SU-DHL-6 (cell line): ENCODE results near the gene SNRPE.

Source experiments
- H2AFZ ChIP-seq: fragments of 200-600 bp; sonication (generic); 2 replicates; pipeline ENCODE4 v1.6.1; 2014; ENCODE audit warnings: low read depth, mild to moderate bottlenecking, moderate library complexity, mixed read lengths, antibody characterized with exemption, low read length; ENCODE audit not compliant: severe bottlenecking
- H3F3A ChIP-seq: fragments of 200-600 bp; shearing (Covaris generic); 2 replicates; pipeline ENCODE4 v1.6.0; 2016; ENCODE audit warnings: antibody characterized with exemption, mild to moderate bottlenecking; ENCODE audit not compliant: insufficient read depth
- H3K27ac ChIP-seq: fragments of 200-600 bp; sonication (generic); 2 replicates; pipeline ENCODE4 v1.5.1; 2016; ENCODE audit warnings: low read depth, mild to moderate bottlenecking, low read length, moderate library complexity, mixed read lengths
- H3K27me3 ChIP-seq: fragments of 200-600 bp; sonication (generic), shearing (Covaris generic); 2 replicates; pipeline ENCODE4 v1.6.0; 2014; ENCODE audit warnings: mild to moderate bottlenecking, low read length
- H3K36me3 ChIP-seq: fragments of 200-600 bp; sonication (generic); 2 replicates; pipeline ENCODE4 v1.6.1; 2014; ENCODE audit warnings: mild to moderate bottlenecking, low read length, mixed read lengths
- H3K4me2 ChIP-seq: fragments of 300-600, 200-600 bp; shearing (Covaris generic), sonication (generic); 2 replicates; pipeline ENCODE4 v1.6.0; 2014; ENCODE audit warnings: low read length, low read depth, mild to moderate bottlenecking; ENCODE audit not compliant: poor library complexity, severe bottlenecking
- H3K4me3 ChIP-seq: fragments of 200-600 bp; sonication (generic); 2 replicates; pipeline ENCODE4 v1.5.1; 2014; ENCODE audit warnings: antibody characterized with exemption, low read length, mild to moderate bottlenecking, mixed read lengths; ENCODE audit not compliant: insufficient read depth, poor library complexity, severe bottlenecking
- H3K79me2 ChIP-seq: fragments of 200-600 bp; sonication (generic); 2 replicates; pipeline ENCODE4 v1.6.1; 2014; ENCODE audit warnings: mild to moderate bottlenecking, low read length, moderate library complexity; ENCODE audit not compliant: insufficient read depth
- H3K9ac ChIP-seq: fragments of 200-600 bp; sonication (generic); 2 replicates; pipeline ENCODE4 v1.7.0; 2014; ENCODE audit warnings: mild to moderate bottlenecking, low read length
- H3K9me2 ChIP-seq: fragments of 200-600 bp; sonication (generic); replicated peaks from 2 replicates; pipeline ENCODE4 v1.6.1; 2014; ENCODE audit warnings: low read length; ENCODE audit not compliant: insufficient read depth
- H3K9me3 ChIP-seq: fragments of 200-600 bp; sonication (generic); 2 replicates; pipeline ENCODE4 v1.6.1; 2014; ENCODE audit warnings: low read length, mixed read lengths; ENCODE audit not compliant: insufficient read depth
- H4K20me1 ChIP-seq: fragments of 200-600 bp; sonication (generic); 2 replicates; pipeline ENCODE4 v1.6.1; 2014; ENCODE audit warnings: low read depth, mild to moderate bottlenecking, antibody characterized with exemption, low read length, moderate library complexity, mixed read lengths
- CTCF ChIP-seq: fragments of 200-600 bp; sonication (generic); IDR thresholded peaks from one replicate; pipeline ENCODE4 v1.5.1; 2017; ENCODE audit warnings: antibody characterized with exemption, mild to moderate bottlenecking, low read length, moderate library complexity; ENCODE audit not compliant: insufficient read depth, poor library complexity, severe bottlenecking
- EZH2phosphoT487 ChIP-seq: fragments of 200-600 bp; sonication (generic), shearing (Covaris generic); conservative IDR thresholded peaks from 2 replicates; pipeline ENCODE4 v1.6.1; 2018; ENCODE audit warnings: mild to moderate bottlenecking, antibody characterized with exemption, low read length, moderate library complexity, mixed read lengths

Gene SNRPE

GRCh38 chr1:203906932-203907331 lies 45.5 kb downstream of the SNRPE start:
- Histone ChIP-seq H4K20me1 (no peaks in the 10 kb centered on the region), H3K4me2 (no peak overlapping the region), H3K27me3 (no peaks in the 10 kb centered on the region), H3F3A (no peaks in the 10 kb centered on the region), H3K79me2 (no peaks in the 10 kb centered on the region), H3K4me3 (no peak overlapping the region), H2AFZ (no peak overlapping the region), H3K9ac (no peak overlapping the region), H3K36me3 (no peaks in the 10 kb centered on the region), H3K27ac (no peak overlapping the region), H3K9me3 (no peaks in the 10 kb centered on the region), H3K9me2 (no peaks in the 10 kb centered on the region)
- TF ChIP-seq CTCF (no peak), EZH2phosphoT487 (no peak)

- no peaks in the 10 kb centered on the region for H3K9me2 ChIP-seq
- H3K9ac ChIP-seq = no peak overlapping the region
- no peak overlapping the region for H3K4me2 ChIP-seq
- TF ChIP-seq CTCF (no peak), EZH2phosphoT487 (no peak)
- no peaks in the 10 kb centered on the region for H3F3A ChIP-seq
- H4K20me1 ChIP-seq = no peaks in the 10 kb centered on the region
- no peaks in the 10 kb centered on the region for H3K27me3 ChIP-seq
- no peak overlapping the region for H3K27ac ChIP-seq
- H2AFZ ChIP-seq = no peak overlapping the region
- no peak overlapping the region for H3K4me3 ChIP-seq
- H3K79me2 ChIP-seq = no peaks in the 10 kb centered on the region
- H3K9me3 ChIP-seq = no peaks in the 10 kb centered on the region
- no peaks in the 10 kb centered on the region for H3K36me3 ChIP-seq
Observed at GRCh38 chr1:203907901-203908300, 46.5 kb downstream of the SNRPE start.

GRCh38 chr1:203911806-203912205 lies 50.4 kb downstream of the SNRPE start:
- TF ChIP-seq EZH2phosphoT487 = no peak
- no peak for TF ChIP-seq CTCF
- no peaks in the 10 kb centered on the region for H3K79me2 ChIP-seq
- no peaks in the 10 kb centered on the region for H3F3A ChIP-seq
- H3K9ac ChIP-seq = no peak overlapping the region
- no peak overlapping the region for H3K4me3 ChIP-seq
- no peak overlapping the region for H2AFZ ChIP-seq
- H4K20me1 ChIP-seq = no peaks in the 10 kb centered on the region
- no peak overlapping the region for H3K4me2 ChIP-seq
- H3K27ac ChIP-seq = no peak overlapping the region
- no peaks in the 10 kb centered on the region for H3K9me2 ChIP-seq
- no peaks in the 10 kb centered on the region for H3K36me3 ChIP-seq
- H3K9me3 ChIP-seq = no peaks in the 10 kb centered on the region
- no peaks in the 10 kb centered on the region for H3K27me3 ChIP-seq

- no peaks in the 10 kb centered on the region for H3K9me3 ChIP-seq
- H3K9ac ChIP-seq = no peak overlapping the region
- no peaks in the 10 kb centered on the region for H3K79me2 ChIP-seq
- H3K36me3 ChIP-seq = no peaks in the 10 kb centered on the region
- no peak overlapping the region for H3K4me2 ChIP-seq
- H3K4me3 ChIP-seq = no peak overlapping the region
- no peaks in the 10 kb centered on the region for H4K20me1 ChIP-seq
- TF ChIP-seq CTCF (no peak), EZH2phosphoT487 (no peak)
- H3K27ac ChIP-seq = no peak overlapping the region
- H3K27me3 ChIP-seq = no peaks in the 10 kb centered on the region
- no peaks in the 10 kb centered on the region for H3F3A ChIP-seq
- H3K9me2 ChIP-seq = no peaks in the 10 kb centered on the region
- no peak overlapping the region for H2AFZ ChIP-seq
Observed at GRCh38 chr1:203913073-203913521, 51.7 kb downstream of the SNRPE start.
